Measurements from ENCODE around the gene ZNF335. TPM values are rescaled to one million over a fixed set of nuclear protein-coding genes. Genes with fewer than 3 reads are reported as not detected.
"Not testable (repeated sequence)": the region's sequence is repeated elsewhere in the genome, so short reads cannot be mapped to it uniquely, and the experiment has no call there.

Gene ZNF335
- total and polyA plus RNA-seq, 2 donors (not counting 1 experiment from before 2014, with no cell fraction given): 4.8 to 10.2 TPM

DNA sequence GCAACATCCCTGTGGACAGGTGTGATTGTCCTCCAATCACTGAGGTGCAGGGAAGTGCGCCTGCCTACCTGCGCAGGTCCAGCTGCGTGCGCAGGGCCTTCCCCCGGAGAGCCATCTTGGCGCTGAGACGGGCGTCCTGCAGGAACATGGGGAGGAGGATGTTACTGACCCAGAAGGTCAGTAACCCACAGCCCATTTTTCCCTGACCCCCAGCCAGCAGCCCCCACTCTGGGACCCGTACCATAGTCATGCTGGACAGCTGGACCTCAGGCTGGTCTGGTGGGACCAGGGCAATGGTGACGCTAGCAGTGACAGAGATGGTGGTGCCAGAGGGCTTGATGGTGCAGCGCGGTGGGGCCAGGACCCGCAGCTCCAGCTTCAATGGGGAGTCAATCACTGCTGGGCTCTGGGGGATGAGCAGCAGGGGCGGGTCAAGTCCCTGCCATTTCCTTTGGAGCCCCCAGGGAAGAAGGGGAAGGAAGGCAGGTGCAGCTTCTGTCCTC lies 69.8 kb downstream of the ZNF335 start:
- H3K27ac ChIP-seq (ENCODE audit: insufficient read depth, low read length): no peak overlapping the region
- peaks cover 5% of the 10 kb centered on the region for H3K4me1 ChIP-seq (ENCODE audit: control insufficient read depth, extremely low read depth, insufficient read depth, low read length)
- DNase-seq (ENCODE audit: low read depth in 2 of 2): no peak
- TF ChIP-seq EZH2 (IDR thresholded peaks at IDR 0.05; ENCODE audit: low read length, missing control alignments): no peak
- TF ChIP-seq, protein P1, sequence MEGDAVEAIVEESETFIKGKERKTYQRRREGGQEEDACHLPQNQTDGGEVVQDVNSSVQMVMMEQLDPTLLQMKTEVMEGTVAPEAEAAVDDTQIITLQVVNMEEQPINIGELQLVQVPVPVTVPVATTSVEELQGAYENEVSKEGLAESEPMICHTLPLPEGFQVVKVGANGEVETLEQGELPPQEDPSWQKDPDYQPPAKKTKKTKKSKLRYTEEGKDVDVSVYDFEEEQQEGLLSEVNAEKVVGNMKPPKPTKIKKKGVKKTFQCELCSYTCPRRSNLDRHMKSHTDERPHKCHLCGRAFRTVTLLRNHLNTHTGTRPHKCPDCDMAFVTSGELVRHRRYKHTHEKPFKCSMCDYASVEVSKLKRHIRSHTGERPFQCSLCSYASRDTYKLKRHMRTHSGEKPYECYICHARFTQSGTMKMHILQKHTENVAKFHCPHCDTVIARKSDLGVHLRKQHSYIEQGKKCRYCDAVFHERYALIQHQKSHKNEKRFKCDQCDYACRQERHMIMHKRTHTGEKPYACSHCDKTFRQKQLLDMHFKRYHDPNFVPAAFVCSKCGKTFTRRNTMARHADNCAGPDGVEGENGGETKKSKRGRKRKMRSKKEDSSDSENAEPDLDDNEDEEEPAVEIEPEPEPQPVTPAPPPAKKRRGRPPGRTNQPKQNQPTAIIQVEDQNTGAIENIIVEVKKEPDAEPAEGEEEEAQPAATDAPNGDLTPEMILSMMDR (conservative IDR thresholded peaks at IDR 0.05 in 1 of 2, IDR thresholded peaks at IDR 0.05 in 1 of 2; ENCODE audit: low read depth in 1 of 2, low read length in 2 of 2): no peak
- no peak overlapping the region for H3K4me2 ChIP-seq (ENCODE audit: extremely low read depth, insufficient read depth, low read length)
- H3K9me3 ChIP-seq (ENCODE audit: control insufficient read depth, insufficient read depth, low read depth, low read length): no peaks in the 10 kb centered on the region
- H3K36me3 ChIP-seq (ENCODE audit: control insufficient read depth, insufficient read depth, low read length): peaks cover 13% of the 10 kb centered on the region
- no peak overlapping the region for H2AFZ ChIP-seq (ENCODE audit: low read length)
- no peak overlapping the region for H3K9ac ChIP-seq (ENCODE audit: insufficient read depth, low read length)
- no peak overlapping the region for H3K4me3 ChIP-seq (replicated peaks in 1 of 4; ENCODE audit: control extremely low read depth in 1 of 4, insufficient read depth in 1 of 4, low read depth in 3 of 4, low read length in 4 of 4)
- H4K20me1 ChIP-seq (ENCODE audit: control insufficient read depth, extremely low read depth, insufficient read depth, low read length): no peaks in the 10 kb centered on the region
- no peaks in the 10 kb centered on the region for H3K27me3 ChIP-seq (ENCODE audit: control insufficient read depth, insufficient read depth, low read length)
- no peaks in the 10 kb centered on the region for H3K79me2 ChIP-seq (ENCODE audit: control insufficient read depth, insufficient read depth, low read length)

DNA sequence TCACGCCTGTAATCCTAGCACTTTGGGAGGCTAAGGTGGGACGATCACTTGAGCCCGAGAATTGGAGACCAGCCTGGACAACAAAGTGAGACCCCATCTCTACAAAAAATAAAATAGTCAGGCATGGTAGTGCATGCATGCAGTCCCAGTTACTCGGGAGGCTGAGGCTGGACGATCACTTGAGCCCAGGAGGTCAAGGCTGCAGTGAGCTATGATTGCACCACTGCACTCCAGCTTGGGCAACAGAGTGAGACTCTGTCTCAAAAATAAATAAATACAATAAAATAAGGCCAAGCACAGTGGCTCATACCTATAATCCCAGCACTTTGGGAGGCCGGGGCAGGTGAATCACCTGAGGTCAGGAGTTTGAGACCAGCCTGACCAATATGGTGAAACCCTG lies 70.7 kb downstream of the ZNF335 start:
- not testable (repeated sequence) for H2AFZ ChIP-seq (ENCODE audit: low read length); H3K27me3 ChIP-seq (ENCODE audit: control insufficient read depth, insufficient read depth, low read length); H3K79me2 ChIP-seq (ENCODE audit: control insufficient read depth, insufficient read depth, low read length); H3K4me3 ChIP-seq (replicated peaks in 1 of 4; ENCODE audit: control extremely low read depth in 1 of 4, insufficient read depth in 1 of 4, low read depth in 3 of 4, low read length in 4 of 4); H3K9me3 ChIP-seq (ENCODE audit: control insufficient read depth, insufficient read depth, low read depth, low read length); H4K20me1 ChIP-seq (ENCODE audit: control insufficient read depth, extremely low read depth, insufficient read depth, low read length); DNase-seq (ENCODE audit: low read depth in 2 of 2); H3K9ac ChIP-seq (ENCODE audit: insufficient read depth, low read length); H3K4me1 ChIP-seq (ENCODE audit: control insufficient read depth, extremely low read depth, insufficient read depth, low read length); H3K4me2 ChIP-seq (ENCODE audit: extremely low read depth, insufficient read depth, low read length); H3K27ac ChIP-seq (ENCODE audit: insufficient read depth, low read length)
- H3K36me3 ChIP-seq (ENCODE audit: control insufficient read depth, insufficient read depth, low read length): peaks cover 13% of the 10 kb centered on the region

DNA sequence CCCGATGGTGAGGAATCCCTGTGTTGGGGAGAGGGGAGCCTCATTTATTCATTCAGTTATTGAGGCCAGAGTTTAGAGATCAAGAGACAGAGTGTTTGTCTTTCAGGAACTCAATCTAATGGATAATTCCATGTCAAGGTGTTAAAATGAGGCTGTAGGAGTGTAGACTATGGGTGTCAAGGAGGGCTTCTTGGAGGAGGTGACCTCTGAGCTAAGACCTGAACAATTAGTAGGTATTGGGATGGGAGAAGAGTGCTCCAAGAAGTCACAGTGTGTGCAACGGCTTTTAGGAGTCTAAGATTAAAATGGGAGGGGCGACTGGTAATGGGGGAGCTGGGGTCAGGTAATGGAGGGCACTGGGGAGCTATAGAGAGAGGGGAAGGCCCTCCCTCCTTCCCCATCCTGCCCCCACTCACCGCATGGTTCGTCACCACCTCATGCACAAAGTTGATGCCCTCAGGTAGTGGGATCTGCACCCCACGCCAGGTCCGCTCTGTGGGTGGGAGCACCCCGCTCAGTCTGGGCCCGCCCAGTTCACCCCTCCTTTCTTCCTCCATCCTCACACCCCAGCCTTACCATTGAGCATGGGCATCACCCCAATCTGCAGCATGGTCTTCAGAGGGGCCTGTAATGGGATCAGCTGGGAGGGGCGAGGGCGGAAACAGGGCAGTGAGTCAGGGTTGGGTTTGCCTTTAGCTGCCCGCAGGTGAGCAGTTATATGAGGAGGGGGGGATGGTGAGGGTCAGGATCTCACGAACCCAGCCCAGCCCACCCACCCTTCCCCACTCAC lies 72.8 kb downstream of the ZNF335 start:
- Histone ChIP-seq H3K4me3 (replicated peaks in 1 of 4; ENCODE audit: control extremely low read depth in 1 of 4, insufficient read depth in 1 of 4, low read depth in 3 of 4, low read length in 4 of 4) (no peak overlapping the region), H3K79me2 (ENCODE audit: control insufficient read depth, insufficient read depth, low read length) (no peaks in the 10 kb centered on the region)

More for the DNA sequence above, 72.8 kb downstream of the ZNF335 start:
- H2AFZ ChIP-seq (ENCODE audit: low read length): no peak overlapping the region
- H3K36me3 ChIP-seq (ENCODE audit: control insufficient read depth, insufficient read depth, low read length): peaks cover 24% of the 10 kb centered on the region
- H3K9ac ChIP-seq (ENCODE audit: insufficient read depth, low read length): no peak overlapping the region
- no peak for DNase-seq (ENCODE audit: low read depth in 2 of 2)
- no peak overlapping the region for H3K4me2 ChIP-seq (ENCODE audit: extremely low read depth, insufficient read depth, low read length)
- no peaks in the 10 kb centered on the region for H4K20me1 ChIP-seq (ENCODE audit: control insufficient read depth, extremely low read depth, insufficient read depth, low read length)
- no peak for TF ChIP-seq EZH2 (IDR thresholded peaks at IDR 0.05; ENCODE audit: low read length, missing control alignments)
- TF ChIP-seq, protein P1 (conservative IDR thresholded peaks at IDR 0.05 in 1 of 2, IDR thresholded peaks at IDR 0.05 in 1 of 2; ENCODE audit: low read depth in 1 of 2, low read length in 2 of 2): no peak
- no peaks in the 10 kb centered on the region for H3K27me3 ChIP-seq (ENCODE audit: control insufficient read depth, insufficient read depth, low read length)
- no peak overlapping the region for H3K27ac ChIP-seq (ENCODE audit: insufficient read depth, low read length)
- H3K9me3 ChIP-seq (ENCODE audit: control insufficient read depth, insufficient read depth, low read depth, low read length): no peaks in the 10 kb centered on the region
- H3K4me1 ChIP-seq (ENCODE audit: control insufficient read depth, extremely low read depth, insufficient read depth, low read length): no peaks in the 10 kb centered on the region

Other genes with a start within 250 kb of the ZNF335 start
- gene SPINT4, start 249.9 kb downstream of the ZNF335 start, total RNA-seq: not detected in 2 replicates
- gene SPINT4, start 249.9 kb downstream of the ZNF335 start, polyA plus RNA-seq: not detected in 2 replicates
- gene WFDC3, start 180.3 kb downstream of the ZNF335 start, total RNA-seq: 0.50 and 0.51 TPM in 2 replicates
- gene WFDC3, start 180.3 kb downstream of the ZNF335 start, polyA plus RNA-seq: 1.7 TPM in 1 of 2 replicates, not detected in the other
- gene DNTTIP1, start 180.2 kb downstream of the ZNF335 start, total RNA-seq: 14.7 and 15.9 TPM in 2 replicates
- 37.4 and 43.2 TPM in 2 replicates for gene DNTTIP1, start 180.2 kb downstream of the ZNF335 start, polyA plus RNA-seq
- gene UBE2C, start 159.6 kb downstream of the ZNF335 start, total RNA-seq: 1.0 and 12.9 TPM in 2 replicates
- gene UBE2C, start 159.6 kb downstream of the ZNF335 start, polyA plus RNA-seq: 23.7 and 104 TPM in 2 replicates
- gene TNNC2, start 144.9 kb downstream of the ZNF335 start, total RNA-seq: 1.3 and 1.8 TPM in 2 replicates
- 1.2 and 1.4 TPM in 2 replicates for gene TNNC2, start 144.9 kb downstream of the ZNF335 start, polyA plus RNA-seq
- 50.8 and 101 TPM in 2 replicates for gene SNX21, start 138.4 kb downstream of the ZNF335 start, total RNA-seq
- gene SNX21, start 138.4 kb downstream of the ZNF335 start, polyA plus RNA-seq: 21.8 and 23.3 TPM in 2 replicates
- gene ACOT8, start 114.8 kb downstream of the ZNF335 start, total RNA-seq: 35.2 and 44.4 TPM in 2 replicates
- 18.0 and 22.6 TPM in 2 replicates for gene ACOT8, start 114.8 kb downstream of the ZNF335 start, polyA plus RNA-seq
- 5.6 and 7.6 TPM in 2 replicates for gene ZSWIM3, start 114.6 kb downstream of the ZNF335 start, total RNA-seq
- gene ZSWIM3, start 114.6 kb downstream of the ZNF335 start, polyA plus RNA-seq: 3.4 and 3.6 TPM in 2 replicates
- gene ZSWIM1, start 91.0 kb downstream of the ZNF335 start, total RNA-seq: 3.1 and 4.5 TPM in 2 replicates
- 3.4 and 4.9 TPM in 2 replicates for gene ZSWIM1, start 91.0 kb downstream of the ZNF335 start, polyA plus RNA-seq
- gene SPATA25, start 84.6 kb downstream of the ZNF335 start, total RNA-seq: 1.5 and 3.6 TPM in 2 replicates
- gene SPATA25, start 84.6 kb downstream of the ZNF335 start, polyA plus RNA-seq: 0.11 and 0.19 TPM in 2 replicates
- gene NEURL2, start 81.0 kb downstream of the ZNF335 start, total RNA-seq: 7.1 and 8.0 TPM in 2 replicates
- gene NEURL2, start 81.0 kb downstream of the ZNF335 start, polyA plus RNA-seq: 0.75 and 0.77 TPM in 2 replicates
- gene CTSA, start 80.9 kb downstream of the ZNF335 start, total RNA-seq: 104 and 116 TPM in 2 replicates
- gene CTSA, start 80.9 kb downstream of the ZNF335 start, polyA plus RNA-seq: 364 and 413 TPM in 2 replicates
- 110 and 132 TPM in 2 replicates for gene PLTP, start 60.0 kb downstream of the ZNF335 start, total RNA-seq
- gene PLTP, start 60.0 kb downstream of the ZNF335 start, polyA plus RNA-seq: 28.5 and 63.1 TPM in 2 replicates
- 6.7 and 9.9 TPM in 2 replicates for gene PCIF1, start 37.5 kb downstream of the ZNF335 start, total RNA-seq
- 16.0 and 18.5 TPM in 2 replicates for gene PCIF1, start 37.5 kb downstream of the ZNF335 start, polyA plus RNA-seq
- not detected in 2 replicates for gene MMP9, start 36.7 kb upstream of the ZNF335 start, total RNA-seq
- gene MMP9, start 36.7 kb upstream of the ZNF335 start, polyA plus RNA-seq: not detected in 2 replicates
- 0.26 and 0.50 TPM in 2 replicates for gene SLC12A5, start 57.0 kb upstream of the ZNF335 start, total RNA-seq
- 0.11 and 0.27 TPM in 2 replicates for gene SLC12A5, start 57.0 kb upstream of the ZNF335 start, polyA plus RNA-seq
- 8.1 and 10.0 TPM in 2 replicates for gene NCOA5, start 117.8 kb upstream of the ZNF335 start, total RNA-seq
- 18.0 and 25.7 TPM in 2 replicates for gene NCOA5, start 117.8 kb upstream of the ZNF335 start, polyA plus RNA-seq
- gene CD40, start 146.1 kb upstream of the ZNF335 start, total RNA-seq: 2.3 and 3.1 TPM in 2 replicates
- gene CD40, start 146.1 kb upstream of the ZNF335 start, polyA plus RNA-seq: 0.54 and 1.5 TPM in 2 replicates

Data from fibroblast of lung (primary cell).